Measurements from ENCODE around the gene ATP6V1G3. TPM values are rescaled to one million over a fixed set of nuclear protein-coding genes. Genes with fewer than 3 reads are reported as not detected.

ATP6V1G3 gene
- total and polyA plus RNA-seq, 2 of the 4 experiments (the other 2 are of a cell fraction) = not detected

- CTCF ChIA-PET = interaction anchor here (0.6 kb wide), 1 partner anchor 108 kb away, joined by 3 read pairs; no protein-coding TSS in a partner anchor
Observed at GRCh38 chr1:198486903-198487302, 53.6 kb downstream of the ATP6V1G3 start.

More at GRCh38 chr1:198486903-198487302, 53.6 kb downstream of the ATP6V1G3 start:
- in situ Hi-C loops (cut with MboI; ENCODE audit: low sequenced_read_pairs) = loop anchor here (10.0 kb wide), 1 partner anchor 188 kb away; no protein-coding TSS in a partner anchor
- H3K9me1 ChIP-seq (ENCODE audit: insufficient read depth, low read length) = 0 out of 2 replicates have a peak, but pooled peaks cover 3% of the 10 kb centered on the region
- no peak overlapping the region for H4K5ac ChIP-seq (ENCODE audit: low read depth, low read length)
- POLR2A ChIA-PET (ENCODE audit: unreplicated experiment) = interaction anchor here (0.6 kb wide), 1 partner anchor 1087 kb away, joined by 5 read pairs; no protein-coding TSS in a partner anchor
- H3K4me3 ChIP-seq (ENCODE audit: insufficient read depth, low read depth, low read length) = no peak overlapping the region
- no peaks in the 10 kb centered on the region for H3K9me3 ChIP-seq (ENCODE audit: control insufficient read depth, insufficient read depth, low read length)
- H2AK5ac ChIP-seq (ENCODE audit: low read depth, low read length) = no peak overlapping the region
- H3K79me1 ChIP-seq (ENCODE audit: low read depth in 1 of 2, low read length in 2 of 2) = no peaks in the 10 kb centered on the region
- H3K4ac ChIP-seq (ENCODE audit: low read depth, low read length) = no peak overlapping the region
- ATAC-seq (ENCODE audit: low read depth) (no peak), DNase-seq (no peak)
- intact Hi-C loops (cut with micrococcal nuclease) = no loop called here
- H3K27me3 ChIP-seq (ENCODE audit: control insufficient read depth, insufficient read depth, low read length) = no peaks in the 10 kb centered on the region
- H3K27ac ChIP-seq (ENCODE audit: insufficient read depth, low read length) = no peak overlapping the region
- no peak overlapping the region for H4K8ac ChIP-seq (ENCODE audit: low read depth in 2 of 2, low read length in 2 of 2)
- no peak overlapping the region for H2AK9ac ChIP-seq (replicated peaks; ENCODE audit: low read depth, low read length, poor library complexity)
- no peak overlapping the region for H4K91ac ChIP-seq (ENCODE audit: insufficient read depth, low read depth, low read length)
- TF ChIP-seq CEBPB (IDR thresholded peaks at IDR 0.05; ENCODE audit: low read depth, low read length) = 0 out of 2 replicates have a peak, but pooled peaks have one; percentile 26
- no peak for TF ChIP-seq MXI1 (IDR thresholded peaks at IDR 0.05; ENCODE audit: borderline replicate concordance, low read depth, low read length)
- H2BK5ac ChIP-seq (ENCODE audit: low read depth, low read length, poor library complexity, severe bottlenecking) = no peak overlapping the region
- no peaks in the 10 kb centered on the region for H4K20me1 ChIP-seq (ENCODE audit: insufficient read depth, low read length)
- H3K56ac ChIP-seq (ENCODE audit: extremely low read depth, insufficient read depth, low read length) = no peak overlapping the region
- no peak overlapping the region for H2AFZ ChIP-seq (replicated peaks; ENCODE audit: low read length, poor library complexity)
- H2BK20ac ChIP-seq (ENCODE audit: low read depth, low read length) = no peak overlapping the region
- H3K9ac ChIP-seq (ENCODE audit: low read depth, low read length) = no peak overlapping the region
- dilution Hi-C loops (cut with HindIII; ENCODE audit: low sequenced_read_pairs, unreplicated experiment) = no loop called here
- H3K4me1 ChIP-seq (ENCODE audit: control insufficient read depth, insufficient read depth, low read length) = no peaks in the 10 kb centered on the region; the same call in 1 of the 2 replicates
- H3K4me2 ChIP-seq (ENCODE audit: low read depth, low read length) = no peak overlapping the region
- H3K36me3 ChIP-seq (ENCODE audit: control insufficient read depth, insufficient read depth, low read length) = no peaks in the 10 kb centered on the region
- H2BK15ac ChIP-seq (ENCODE audit: low read depth, low read length) = no peak overlapping the region
- no peak overlapping the region for H3K14ac ChIP-seq (replicated peaks; ENCODE audit: low read depth, low read length)
- no peak overlapping the region for H2BK120ac ChIP-seq (ENCODE audit: low read depth, low read length)
- no peak overlapping the region for H3K23ac ChIP-seq (ENCODE audit: low read depth, low read length)
- no peak overlapping the region for H3K18ac ChIP-seq (ENCODE audit: low read depth, low read length)
- no TSS peak for BruUV-seq (replicated peaks)

All from IMR-90 (cell line).